Endothelial cell (in vitro differentiated cells): ENCODE measurements around the gene OR2T33. TPM values are rescaled to one million over a fixed set of nuclear protein-coding genes. Genes with fewer than 3 reads are reported as not detected.
"Not testable (repeated sequence)": the region's sequence is repeated elsewhere in the genome, so short reads cannot be mapped to it uniquely, and the experiment has no call there.

Experiments
- DNase-seq: peaks from one replicate; pipeline ENCODE4 v3.0.0; 2021; ENCODE audit warnings: low spot score
- H3K27ac Mint-ChIP-seq: one replicate; pipeline ENCODE4 v1.8.0; 2021; ENCODE audit warnings: mixed read lengths, inconsistent platforms; ENCODE audit not compliant: unreplicated experiment
- H3K27me3 Mint-ChIP-seq: one replicate; pipeline ENCODE4 v1.8.0; 2021; ENCODE audit warnings: mild to moderate bottlenecking, moderate library complexity, mixed read lengths, inconsistent platforms; ENCODE audit not compliant: unreplicated experiment
- H3K36me3 Mint-ChIP-seq: one replicate; pipeline ENCODE4 v1.8.0; 2021; ENCODE audit warnings: mild to moderate bottlenecking, low read depth, mixed read lengths, inconsistent platforms; ENCODE audit not compliant: unreplicated experiment
- H3K4me1 Mint-ChIP-seq: one replicate; pipeline ENCODE4 v1.8.0; 2021; ENCODE audit warnings: mild to moderate bottlenecking, mixed read lengths, inconsistent platforms; ENCODE audit not compliant: unreplicated experiment
- H3K4me3 Mint-ChIP-seq: one replicate; pipeline ENCODE4 v1.8.0; 2021; ENCODE audit warnings: mild to moderate bottlenecking, mixed read lengths, inconsistent platforms; ENCODE audit not compliant: unreplicated experiment
- H3K9me3 Mint-ChIP-seq: one replicate; pipeline ENCODE4 v1.8.0; 2021; ENCODE audit warnings: mixed read lengths, inconsistent platforms; ENCODE audit not compliant: unreplicated experiment
- CTCF ChIP-seq: fragments of 200-600 bp; sonication (generic); IDR thresholded peaks from one replicate; pipeline ENCODE4 v1.5.0; 2021; ENCODE audit warnings: antibody characterized with exemption; ENCODE audit not compliant: unreplicated experiment
- long read RNA-seq: library from polyadenylated mRNA; unstranded; transcript quantifications from one replicate; pipeline ENCODE4 v2.0.0, GENCODE V29; 2020; ENCODE audit not compliant: unreplicated experiment
- total RNA-seq: library from RNA; stranded (reverse); fragmentation: NEBNext Ultra II Directional; extraction: Animal tissue kit (Norgen Biotek cat#: 25700); gene quantifications from one replicate; pipeline ENCODE4 v1.2.1, GENCODE V29; 2021; ENCODE audit not compliant: unreplicated experiment

OR2T33 gene, protein sequence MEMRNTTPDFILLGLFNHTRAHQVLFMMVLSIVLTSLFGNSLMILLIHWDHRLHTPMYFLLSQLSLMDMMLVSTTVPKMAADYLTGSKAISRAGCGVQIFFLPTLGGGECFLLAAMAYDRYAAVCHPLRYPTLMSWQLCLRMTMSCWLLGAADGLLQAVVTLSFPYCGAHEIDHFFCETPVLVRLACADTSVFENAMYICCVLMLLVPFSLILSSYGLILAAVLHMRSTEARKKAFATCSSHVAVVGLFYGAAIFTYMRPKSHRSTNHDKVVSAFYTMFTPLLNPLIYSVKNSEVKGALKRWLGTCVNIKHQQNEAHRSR
- total RNA-seq: not detected
- long read RNA-seq: 0 reads

DNA sequence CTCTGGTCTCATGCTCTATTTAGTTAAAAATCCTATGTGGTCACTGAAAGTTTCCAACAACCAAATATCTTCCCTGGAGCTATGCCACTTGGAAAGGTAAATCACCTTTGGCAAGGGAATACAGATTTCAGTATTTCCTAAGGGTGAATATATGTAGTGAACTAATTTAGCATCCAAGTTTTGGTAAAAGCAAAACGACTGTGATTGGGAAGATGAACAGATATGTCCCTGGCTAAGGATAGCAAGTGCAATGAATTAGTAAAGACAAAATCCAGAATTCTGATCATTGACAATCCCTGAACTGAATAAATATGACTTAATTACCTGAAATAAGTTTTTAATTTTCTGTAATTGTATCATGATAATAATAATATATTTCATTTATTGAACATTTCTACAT is at the start of gene OR2T33:
OR2T33 (minus strand) TSS at position 101 of the 400 bp plus-strand sequence. CDS start 4,162 bp downstream, outside the sequence.
- H3K4me3 Mint-ChIP-seq: no peak within 1 kb of the TSS
- H3K27ac Mint-ChIP-seq: no peak within 1 kb of the TSS
- peaks cover 5% of the 10 kb centered on the region for H3K9me3 Mint-ChIP-seq
- H3K4me1 Mint-ChIP-seq: no peaks in the 10 kb centered on the region
- no peaks in the 10 kb centered on the region for H3K36me3 Mint-ChIP-seq
- no peaks in the 10 kb centered on the region for H3K27me3 Mint-ChIP-seq
- no peak for DNase-seq
- TF ChIP-seq CTCF: no peak

- DNase-seq: no peak
- H3K36me3 Mint-ChIP-seq: peaks cover 4% of the 10 kb centered on the region
- no peak within 1 kb of the TSS for H3K27ac Mint-ChIP-seq
- peaks cover 18% of the 10 kb centered on the region for H3K9me3 Mint-ChIP-seq
- H3K27me3 Mint-ChIP-seq: peaks cover 1% of the 10 kb centered on the region
- H3K4me1 Mint-ChIP-seq: no peaks in the 10 kb centered on the region
- no peak within 1 kb of the TSS for H3K4me3 Mint-ChIP-seq
- no peak for TF ChIP-seq CTCF
These were observed 46.7 kb upstream of the OR2T33 start, which contains the start of gene OR2M7 for GRCh38 chr1:248324468-248324867. OR2M7 (minus strand) TSS chr1:248324568; CDS start chr1:248324568, 0 bp downstream.

DNA sequence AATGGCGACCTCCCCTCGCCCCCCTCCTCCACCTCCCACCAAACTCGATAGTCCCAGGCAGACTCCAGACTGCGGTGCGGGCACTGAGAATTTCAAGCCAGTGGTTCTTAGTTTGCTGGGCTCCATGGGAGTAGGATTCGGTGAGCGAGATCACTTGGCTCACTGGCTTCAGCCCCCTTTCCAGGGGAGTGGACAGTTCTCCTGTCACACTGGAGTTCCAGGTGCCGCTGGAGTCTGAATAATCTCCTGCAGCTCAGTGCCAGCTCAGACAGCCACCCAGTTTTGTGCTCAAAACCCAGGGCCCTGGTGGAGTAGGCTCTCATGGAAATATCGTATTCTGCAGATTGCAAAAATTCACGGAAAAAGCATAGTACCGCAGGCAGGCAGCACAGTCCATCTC is 39.0 kb upstream of the OR2T33 start:
- no peak for DNase-seq
- H3K27me3 Mint-ChIP-seq: peaks cover 9% of the 10 kb centered on the region
- peaks cover 7% of the 10 kb centered on the region for H3K36me3 Mint-ChIP-seq
- no peak for TF ChIP-seq CTCF
- H3K9me3 Mint-ChIP-seq: peaks cover 54% of the 10 kb centered on the region
- H3K27ac Mint-ChIP-seq: no peak overlapping the region
- H3K4me1 Mint-ChIP-seq: no peaks in the 10 kb centered on the region
- no peak overlapping the region for H3K4me3 Mint-ChIP-seq

DNA sequence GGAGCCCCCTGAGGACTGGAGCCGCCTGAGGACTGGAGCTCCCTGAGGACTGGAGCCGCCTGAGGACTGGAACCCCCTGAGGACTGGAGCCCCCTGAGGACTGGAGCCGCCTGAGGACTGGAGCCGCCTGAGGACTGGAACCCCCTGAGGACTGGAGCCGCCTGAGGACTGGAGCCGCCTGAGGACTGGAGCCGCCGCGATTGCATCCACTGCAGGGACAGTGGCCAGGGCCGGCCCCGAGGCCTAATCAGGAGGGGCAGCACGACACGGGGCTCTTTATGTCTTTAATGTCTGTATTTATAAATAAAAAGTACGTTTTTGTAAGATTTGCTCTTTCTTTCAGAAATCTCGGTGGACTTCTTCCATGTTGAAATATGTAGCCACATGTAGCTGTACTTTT is 29.0 kb upstream of the OR2T33 start:
- not testable (repeated sequence) for H3K27ac Mint-ChIP-seq

DNA sequence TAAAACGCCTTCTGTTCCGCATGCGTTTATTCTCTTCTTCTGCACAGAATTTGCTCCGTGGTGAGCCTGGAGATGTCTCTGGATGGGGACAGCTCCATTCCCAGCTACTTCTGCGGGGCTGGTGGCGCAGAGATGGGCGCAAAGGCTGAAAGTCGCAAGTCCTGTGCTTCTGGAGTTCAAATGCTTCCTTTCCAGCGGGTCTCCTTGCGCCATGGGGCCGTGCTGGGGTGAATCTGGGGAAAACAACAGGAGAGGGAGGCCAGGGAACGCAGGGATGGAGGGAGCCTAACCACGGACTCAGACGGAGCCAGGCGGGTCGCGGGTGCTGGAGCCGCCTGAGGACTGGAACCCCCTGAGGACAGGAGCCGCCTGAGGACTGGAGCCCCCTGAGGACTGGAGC is 28.3 kb upstream of the OR2T33 start:
- Mint-ChIP-seq H3K4me3 (no peak overlapping the region), H3K27ac (no peak overlapping the region), H3K36me3 (no peaks in the 10 kb centered on the region), H3K27me3 (peaks cover 3% of the 10 kb centered on the region), H3K9me3 (peaks cover 21% of the 10 kb centered on the region), H3K4me1 (no peaks in the 10 kb centered on the region)
- no peak for DNase-seq
- TF ChIP-seq CTCF: no peak

More for the DNA sequence above, 29.0 kb upstream of the OR2T33 start:
- H3K4me3 Mint-ChIP-seq, H3K36me3 Mint-ChIP-seq, H3K27me3 Mint-ChIP-seq, H3K4me1 Mint-ChIP-seq, DNase-seq: not testable (repeated sequence)
- H3K9me3 Mint-ChIP-seq: peaks cover 21% of the 10 kb centered on the region

DNA sequence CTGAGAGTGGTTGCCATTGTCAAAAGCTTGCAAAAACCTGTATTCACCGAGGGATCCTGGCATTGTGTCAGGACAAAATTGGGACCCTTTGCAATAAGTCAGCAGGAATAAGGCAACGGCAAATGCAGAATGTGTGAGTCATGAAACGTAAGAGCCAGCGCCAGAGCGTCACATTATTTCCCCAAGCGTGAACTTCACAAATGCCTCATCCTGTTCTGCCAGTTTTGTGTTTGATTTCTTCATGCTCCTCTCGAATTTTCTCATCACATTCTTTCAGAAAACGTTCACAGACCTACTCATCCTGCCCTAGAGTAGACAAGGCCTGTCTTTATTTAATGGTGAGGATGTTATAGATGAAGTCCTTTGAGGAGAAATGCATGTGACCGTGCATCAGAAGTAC is 27.9 kb upstream of the OR2T33 start:
- H3K4me1 Mint-ChIP-seq: not testable (repeated sequence)

More for the DNA sequence above, 27.9 kb upstream of the OR2T33 start:
- H3K4me3 Mint-ChIP-seq, DNase-seq, H3K27me3 Mint-ChIP-seq, H3K36me3 Mint-ChIP-seq, H3K27ac Mint-ChIP-seq: not testable (repeated sequence)
- peaks cover 21% of the 10 kb centered on the region for H3K9me3 Mint-ChIP-seq
